NCI-H128 (cell line): ENCODE data around the gene FAM20B.

Source experiments
- DNase-seq: peaks from one replicate; lab custom pipeline; 2025; ENCODE audit not compliant: unreplicated experiment; lab: John Stamatoyannopoulos, UW

Gene FAM20B

DNA sequence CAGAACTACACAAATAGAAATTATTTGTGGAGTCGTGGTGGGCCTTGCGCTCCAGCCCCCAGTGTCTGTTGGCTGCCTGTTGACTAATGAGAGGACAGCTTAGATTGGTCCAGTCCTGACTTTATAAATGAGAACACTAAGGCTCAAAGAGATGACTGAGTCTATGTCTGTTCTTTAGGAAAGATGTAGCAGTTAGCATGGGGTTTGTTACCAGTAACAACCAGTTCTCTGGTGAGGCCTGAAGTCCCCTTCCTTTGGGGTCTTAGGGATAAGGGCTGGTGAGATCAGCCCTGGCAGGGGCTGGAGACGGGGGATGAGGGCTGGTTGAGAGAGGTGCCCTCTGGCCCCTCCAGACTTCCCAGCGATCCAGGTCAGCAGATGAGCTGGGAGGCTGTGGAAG lies 65.2 kb downstream of the FAM20B start:
- DNase-seq, result no peak

DNA sequence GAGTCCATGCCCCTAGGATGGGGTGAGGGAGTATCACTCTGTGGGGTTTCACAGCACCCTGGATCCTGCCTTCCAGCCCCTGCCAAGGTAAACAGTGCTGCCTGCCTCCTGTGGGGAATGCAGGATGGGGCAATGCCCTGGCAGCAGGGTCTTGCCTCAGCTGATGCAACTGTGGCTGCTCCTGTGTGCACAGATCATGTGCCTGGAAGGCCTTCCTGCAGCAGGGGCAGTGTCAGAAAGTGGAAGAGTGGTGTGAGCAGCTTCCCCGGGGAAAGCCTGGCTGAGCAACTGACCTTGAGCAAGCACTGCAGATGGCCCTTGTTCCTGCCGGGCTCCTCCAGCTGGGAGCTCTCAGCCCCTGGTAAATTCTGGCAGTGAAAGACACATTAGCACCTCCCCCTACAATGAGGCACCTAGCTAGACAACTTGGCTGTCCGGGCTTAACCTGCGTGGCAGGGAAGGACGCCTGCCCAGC lies 66.0 kb downstream of the FAM20B start:
- DNase-seq, result no peak

DNA sequence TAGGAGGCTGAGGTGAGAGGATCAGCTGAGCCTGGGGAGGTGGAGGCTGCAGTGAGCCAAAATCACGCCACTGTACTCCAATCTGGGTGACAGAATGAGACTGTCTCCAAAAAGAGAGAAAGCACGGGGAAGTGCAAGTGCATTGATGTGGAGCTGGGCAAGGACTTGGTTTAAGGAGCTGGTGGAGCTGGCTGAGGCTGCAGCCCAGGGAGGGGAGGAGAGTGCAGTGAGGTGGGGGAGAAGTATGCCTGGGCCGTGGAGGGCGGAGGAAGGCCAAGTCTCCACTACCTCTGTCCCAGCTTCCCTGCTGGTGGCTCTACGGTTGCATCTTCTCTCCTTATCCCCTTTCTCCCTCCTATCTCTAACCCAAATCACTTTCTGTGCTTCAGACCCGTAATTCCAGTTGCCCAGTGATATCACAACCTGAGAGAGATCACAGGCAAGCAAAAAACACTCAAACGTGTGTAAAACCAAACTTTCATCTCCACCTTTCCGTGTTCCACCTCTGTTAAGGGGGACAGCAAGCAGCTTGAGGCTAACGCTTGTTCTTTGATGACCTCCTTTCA lies 67.3 kb downstream of the FAM20B start:
- DNase-seq, result no peak

DNA sequence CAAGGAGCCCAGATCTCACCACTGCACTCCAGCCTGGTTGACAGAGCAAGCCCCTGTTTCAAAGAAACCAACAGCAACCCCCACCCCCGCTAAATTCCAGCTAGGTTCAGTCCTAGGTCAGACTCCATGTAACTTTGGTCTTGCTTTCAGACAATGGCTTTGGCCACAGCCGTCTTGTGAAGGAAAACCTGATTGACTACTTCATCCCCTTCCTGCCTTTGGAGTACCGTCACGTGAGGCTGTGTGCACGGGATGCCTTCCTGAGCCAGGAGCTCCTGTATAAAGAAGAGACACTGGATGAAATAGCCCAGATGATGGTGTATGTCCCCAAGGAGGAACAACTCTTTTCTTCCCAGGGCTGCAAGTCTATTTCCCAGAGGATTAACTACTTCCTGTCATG lies 69.1 kb downstream of the FAM20B start:
- DNase-seq, result no peak

DNA sequence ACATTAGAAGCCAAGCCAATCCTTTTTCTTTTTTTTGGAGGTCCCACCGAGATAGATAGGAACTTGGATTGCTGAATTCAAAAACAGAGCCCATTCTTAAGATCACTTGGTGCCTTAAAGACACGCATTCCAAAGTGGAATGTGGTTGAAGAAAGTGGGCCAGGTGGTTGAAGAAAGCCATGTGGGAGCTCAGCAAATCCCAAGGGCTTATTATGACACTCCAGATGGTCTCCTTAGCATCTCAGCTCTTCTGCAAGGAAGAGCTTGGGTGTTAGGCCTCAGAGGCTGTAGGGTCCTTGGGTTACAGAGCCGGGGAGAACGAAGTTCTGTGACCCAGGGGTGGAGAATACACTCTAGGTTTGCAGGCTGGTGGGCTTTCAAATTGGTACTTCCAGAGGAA lies 69.7 kb downstream of the FAM20B start:
- no peak for DNase-seq

DNA sequence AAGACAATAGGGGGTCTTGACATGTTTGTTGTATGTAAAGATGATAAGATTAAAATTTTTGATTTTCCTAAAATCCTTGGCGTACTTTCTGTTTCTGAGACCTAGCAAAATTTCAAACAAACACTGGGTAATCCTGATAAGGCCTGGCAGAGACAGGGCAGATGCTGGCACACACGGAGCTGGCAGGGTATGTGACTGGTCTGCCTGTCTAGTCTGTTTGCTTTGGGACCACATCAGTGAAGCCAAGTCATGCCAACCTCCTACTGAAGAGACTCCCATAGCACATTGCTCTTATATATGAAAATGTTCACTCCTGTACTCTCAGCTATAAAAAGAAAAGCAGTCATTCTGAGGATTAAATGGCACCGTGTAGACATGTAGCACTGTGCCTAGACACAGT lies 70.2 kb downstream of the FAM20B start:
- no peak for DNase-seq

DNA sequence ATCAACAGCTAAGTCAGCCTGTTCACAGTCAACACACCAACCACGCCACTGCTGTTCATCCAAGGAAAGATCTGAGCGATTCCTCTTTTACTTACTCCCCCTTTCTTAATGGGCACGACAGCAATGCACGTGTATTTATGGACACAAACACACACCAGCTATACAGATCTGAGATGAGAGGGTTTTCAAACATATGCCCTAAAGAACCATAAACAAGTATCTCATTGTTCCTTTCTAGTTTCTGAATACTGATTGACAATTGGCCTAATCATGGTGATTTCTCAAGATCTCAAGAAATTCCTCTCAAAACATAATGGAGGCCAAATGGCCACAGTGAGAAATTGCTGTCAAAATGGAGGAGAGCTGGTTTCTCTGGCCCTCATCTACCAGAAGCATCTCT lies 74.2 kb downstream of the FAM20B start:
- DNase-seq, result no peak

DNA sequence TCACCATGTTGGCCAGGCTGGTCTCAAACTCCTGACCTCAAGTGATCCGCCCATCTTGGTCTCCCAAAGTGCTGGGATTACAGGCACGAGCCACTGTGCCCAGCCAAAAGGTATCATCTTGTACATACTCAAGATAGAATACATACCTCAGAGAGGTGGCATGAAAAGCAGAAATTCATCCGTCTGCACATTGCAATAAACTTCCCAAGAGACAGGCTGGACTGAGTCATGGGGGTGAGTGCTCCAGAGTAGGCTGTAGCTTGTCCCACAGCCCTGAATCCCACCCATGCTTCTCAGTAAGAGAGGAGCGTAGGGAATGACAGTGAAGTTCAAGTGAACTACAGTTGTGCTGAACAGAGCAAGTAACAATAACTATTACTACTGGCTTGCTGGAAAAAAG lies 75.9 kb downstream of the FAM20B start:
- no peak for DNase-seq

DNA sequence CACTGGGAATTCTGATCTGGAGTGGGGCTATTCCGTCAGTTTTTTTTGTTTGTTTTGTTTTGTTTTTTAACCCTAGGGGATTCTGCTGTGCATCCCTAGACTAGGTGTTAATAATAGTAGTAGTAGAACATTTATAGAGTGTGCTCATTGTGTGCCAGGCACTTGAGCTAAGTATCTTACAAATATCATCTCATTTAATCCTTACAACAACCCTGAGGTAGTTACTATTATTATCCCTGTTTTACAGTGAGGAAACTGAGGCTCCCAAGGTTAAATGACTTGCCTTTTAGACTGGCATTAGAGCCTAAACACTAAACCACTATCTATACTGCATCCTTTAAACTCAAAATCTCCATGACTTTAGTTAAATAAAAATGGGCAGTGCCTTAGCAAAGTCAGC lies 78.3 kb downstream of the FAM20B start:
- no peak for DNase-seq

DNA sequence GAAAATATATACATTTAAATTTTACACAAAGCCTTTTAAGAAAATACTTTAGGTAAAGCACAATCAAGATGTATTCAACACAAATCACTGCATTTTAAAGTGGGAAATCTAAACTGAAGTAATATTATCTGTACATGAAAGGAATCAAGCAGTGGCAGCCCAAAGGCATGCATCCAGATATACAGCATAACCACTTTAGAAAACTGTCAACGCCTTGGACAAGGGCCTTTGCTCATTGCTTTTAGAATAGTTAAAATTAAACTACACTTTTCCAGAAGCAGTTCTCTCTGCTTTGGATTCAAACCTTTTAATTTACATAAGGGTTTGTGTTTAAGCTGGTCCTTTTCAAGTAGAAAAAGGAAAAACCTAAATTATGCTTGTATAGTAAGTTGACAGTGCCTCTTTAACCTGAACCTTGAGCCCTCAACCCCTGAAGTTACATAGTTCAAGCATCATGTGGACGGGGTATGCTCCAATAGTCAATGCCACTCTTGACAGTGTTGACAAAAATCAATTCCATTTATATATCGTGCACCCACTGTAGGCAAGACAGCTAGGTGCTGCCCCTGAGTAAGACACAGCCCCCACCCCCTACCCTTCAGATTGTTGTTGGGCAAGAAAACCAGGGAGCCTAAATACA lies 79.0 kb downstream of the FAM20B start:
- DNase-seq, result no peak

DNA sequence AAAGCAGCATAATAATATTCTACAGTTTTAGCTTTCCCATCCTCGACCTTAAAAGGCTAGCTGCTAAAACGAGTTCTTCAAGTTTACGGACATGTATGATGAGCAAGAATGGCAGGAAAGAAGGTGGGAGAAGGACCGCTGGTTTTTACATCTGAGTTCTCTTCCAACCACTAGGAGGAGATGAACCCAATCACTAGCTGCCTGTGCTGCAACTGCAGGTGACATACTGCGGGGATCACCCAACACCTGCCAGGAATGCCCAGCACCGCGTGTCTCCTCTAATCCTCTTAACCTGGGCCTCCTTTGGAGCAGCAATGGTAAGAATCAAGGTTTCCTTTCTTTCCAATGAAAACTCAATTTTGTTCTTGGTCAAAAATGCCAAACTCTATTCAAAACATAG lies 79.7 kb downstream of the FAM20B start:
- no peak for DNase-seq

DNA sequence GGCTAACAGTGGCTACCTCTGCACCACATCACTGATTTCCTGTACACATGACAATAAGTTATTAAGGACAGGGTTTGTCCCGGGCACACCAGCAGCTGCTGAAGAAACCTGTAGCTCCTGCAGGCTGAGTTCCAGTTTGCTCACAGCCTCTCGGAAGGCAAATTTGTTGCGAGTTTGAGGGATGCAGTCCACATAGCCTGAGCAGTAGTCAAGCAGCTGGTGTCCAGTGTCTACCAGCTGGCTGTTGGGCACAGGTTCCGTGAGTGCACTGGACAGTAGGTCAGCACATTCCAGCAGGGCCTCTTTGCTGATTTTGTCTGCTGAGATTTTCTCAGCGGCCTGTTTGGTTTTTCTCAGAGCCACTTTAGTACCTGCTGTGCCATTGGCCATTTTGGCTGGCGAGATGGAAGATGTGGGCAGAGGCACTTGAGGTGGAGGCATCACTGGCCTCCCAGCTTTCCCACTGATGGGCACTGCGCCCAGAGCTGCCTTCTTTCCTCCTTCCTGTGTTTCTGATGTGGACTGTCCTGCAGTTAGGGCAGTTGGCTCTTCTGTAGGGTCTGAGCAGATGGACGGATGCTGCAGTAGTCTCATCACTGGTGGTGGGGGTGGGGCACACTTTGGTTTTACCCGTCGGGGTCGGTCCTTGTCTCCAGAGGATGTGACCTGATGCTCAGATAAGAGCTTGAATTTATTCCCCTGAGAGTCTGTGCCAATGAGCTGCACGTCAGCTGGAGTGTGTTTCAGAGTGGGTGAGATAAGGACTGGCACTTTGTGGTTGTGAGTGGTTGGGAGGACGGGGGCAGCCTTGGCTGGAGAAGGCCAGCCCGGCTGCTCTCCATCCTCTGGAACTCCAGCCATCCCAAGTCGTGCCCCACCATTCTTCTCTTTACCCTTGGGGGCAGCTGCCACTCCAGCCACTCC lies 82.3 kb downstream of the FAM20B start:
- DNase-seq, result no peak

DNA sequence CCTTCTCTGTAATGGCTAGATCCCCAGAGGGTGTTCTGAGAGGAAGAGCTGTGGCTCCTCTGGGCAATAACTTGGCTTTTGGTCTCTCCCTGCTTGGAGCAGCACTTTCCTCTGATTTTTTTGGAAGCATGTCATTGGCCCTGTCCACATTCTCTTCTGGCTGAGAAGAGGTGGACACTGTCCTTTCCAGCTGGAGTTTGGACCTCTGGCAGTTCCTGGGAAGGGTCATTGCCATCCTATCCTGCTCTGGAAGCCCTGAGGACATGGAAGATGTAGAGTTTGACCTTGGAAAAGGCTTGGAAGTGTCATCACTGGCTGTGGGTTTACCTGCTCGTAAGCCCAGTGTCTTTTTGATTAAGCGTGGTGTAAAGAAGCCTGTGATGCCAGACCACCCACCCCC lies 83.0 kb downstream of the FAM20B start:
- no peak for DNase-seq

DNA sequence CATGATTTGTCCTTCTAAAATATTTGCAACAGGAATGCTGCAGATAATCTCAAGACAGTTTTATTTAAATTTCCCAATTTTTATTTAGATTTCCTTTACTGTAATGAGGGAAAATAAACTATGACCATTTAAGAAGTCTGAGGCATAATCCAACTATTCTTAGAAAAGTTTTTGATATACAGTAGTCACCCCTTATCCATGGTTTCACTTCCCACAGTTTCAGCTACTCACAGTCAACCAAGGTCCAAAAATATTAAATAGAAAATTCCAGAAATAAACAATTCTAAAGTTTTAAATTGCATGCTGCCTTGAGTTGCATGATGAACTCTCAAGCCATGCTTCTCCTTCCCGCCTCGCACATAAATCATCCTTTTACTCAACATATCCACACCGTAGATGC lies 89.5 kb downstream of the FAM20B start:
- no peak for DNase-seq

DNA sequence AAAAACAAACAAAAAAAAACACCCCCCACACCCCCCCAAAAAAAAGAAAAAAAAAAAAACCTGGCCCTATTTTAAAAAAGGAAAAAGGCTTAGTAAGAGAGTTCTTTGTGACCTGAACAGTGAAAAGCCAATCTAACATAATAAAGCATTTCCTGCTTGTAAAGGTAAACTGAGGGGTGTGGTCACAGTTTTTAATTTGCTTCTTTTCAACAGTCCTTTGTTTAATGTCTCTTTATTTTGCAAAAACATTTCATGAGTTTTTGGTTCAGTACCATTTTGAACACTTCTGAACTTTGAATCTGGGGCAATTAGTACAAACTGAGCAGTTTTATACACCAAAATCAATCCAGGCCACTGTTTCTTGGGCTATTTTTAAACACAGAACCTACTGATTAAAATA lies 93.8 kb downstream of the FAM20B start:
- no peak for DNase-seq

DNA sequence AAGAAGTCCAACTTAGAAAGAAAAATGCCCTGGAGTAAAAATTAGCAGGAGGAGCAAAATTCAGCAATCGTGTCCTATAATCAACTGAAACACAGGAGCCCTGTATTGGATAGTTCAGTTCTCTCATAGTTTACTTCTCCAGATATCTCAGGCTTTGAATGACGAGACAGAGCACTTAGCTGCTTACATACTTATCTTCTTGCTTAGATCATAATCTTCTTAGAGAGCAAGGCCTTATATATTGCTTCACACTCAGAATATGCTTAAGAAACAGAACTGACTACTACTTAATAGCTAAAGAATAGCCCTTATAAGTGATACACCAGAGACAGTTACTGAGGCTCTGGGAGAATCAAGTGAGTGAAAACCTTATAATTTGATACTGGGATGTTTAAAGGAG lies 95.0 kb downstream of the FAM20B start:
- DNase-seq, result no peak

DNA sequence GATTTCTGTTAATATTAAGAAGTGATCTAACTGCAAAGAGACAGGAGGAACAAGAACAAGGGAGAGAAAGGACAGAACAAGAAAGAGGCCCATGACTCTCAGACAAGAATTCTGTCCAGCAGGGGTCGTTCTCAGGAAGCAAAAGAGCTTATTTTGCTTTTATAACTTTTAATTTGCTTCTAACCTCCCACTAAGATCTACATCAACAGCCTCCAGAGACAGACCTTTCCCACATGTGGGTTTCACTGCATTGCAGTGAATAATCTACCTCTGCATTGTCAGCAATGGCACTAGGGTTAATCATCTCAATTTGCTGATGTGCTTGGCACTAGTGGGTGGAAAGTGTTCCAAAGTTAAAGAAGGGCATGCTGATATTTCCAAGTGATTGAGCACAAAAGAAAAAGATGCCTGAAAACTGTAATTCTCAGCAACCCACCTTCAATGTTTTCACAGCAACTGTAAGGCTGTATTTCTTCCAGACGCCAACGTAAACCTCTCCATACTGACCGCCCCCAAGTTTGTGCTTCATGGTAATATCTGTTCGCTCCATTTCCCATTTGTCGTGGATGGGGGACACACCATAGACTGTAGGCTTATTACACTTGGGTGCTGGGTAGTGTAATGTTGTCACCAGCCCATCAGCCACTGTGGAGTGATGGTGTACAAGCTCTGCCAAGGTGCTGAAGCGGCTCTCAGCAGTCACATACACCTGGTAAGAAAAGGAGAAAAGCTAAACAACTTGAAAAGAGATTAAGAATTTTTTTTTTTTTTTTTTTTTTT lies 95.7 kb downstream of the FAM20B start:
- DNase-seq, result no peak

DNA sequence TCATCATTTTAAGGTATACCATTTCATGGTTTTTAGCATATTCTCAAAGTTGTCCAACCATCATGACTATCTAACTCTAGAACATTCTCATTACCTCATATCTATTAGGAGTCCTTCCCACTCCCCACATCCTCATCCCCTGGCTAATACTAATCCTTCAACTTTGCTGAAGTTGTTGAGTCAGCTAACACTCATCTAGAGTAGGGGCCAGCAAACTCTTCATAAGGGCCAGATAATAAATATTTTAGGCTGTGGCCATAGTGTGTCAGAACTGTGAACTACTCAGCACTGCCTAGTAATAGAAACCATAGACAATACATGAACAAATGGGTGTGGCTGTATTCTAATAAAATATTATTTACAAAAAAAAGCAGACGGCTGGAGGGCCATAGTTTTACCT lies 99.2 kb downstream of the FAM20B start:
- DNase-seq, result no peak
